GM19372 (cell line): ENCODE data around the gene POU2AF2.
A peak's percentile ranks its signal among the peaks of the same experiment; 100 is the strongest.
"Not testable (repeated sequence)": the region's sequence is repeated elsewhere in the genome, so short reads cannot be mapped to it uniquely, and the experiment has no call there.

Source experiments
- ATAC-seq: cut with Tn5 transposase; IDR thresholded peaks from one replicate; pipeline ENCODE4 v1.9.1; 2021; ENCODE audit warnings: mild to moderate bottlenecking, low read depth, moderate library complexity; ENCODE audit not compliant: unreplicated experiment

Gene POU2AF2

GRCh38 chr11:111245425-111245824 is at the start of gene POU2AF2:
Gene POU2AF2 (plus strand): TSS chr11:111245725. CDS start chr11:111245854, 129 bp downstream.
- ATAC-seq: no peak

- ATAC-seq: no peak
Observed at GRCh38 chr11:111200010-111200534, 45.5 kb upstream of the POU2AF2 start.

- ATAC-seq: no peak
Observed at GRCh38 chr11:111204211-111204610, 41.3 kb upstream of the POU2AF2 start.

- no peak for ATAC-seq
Observed at GRCh38 chr11:111205632-111206385, 39.7 kb upstream of the POU2AF2 start.

GRCh38 chr11:111206472-111206871 is 39.1 kb upstream of the POU2AF2 start:
- ATAC-seq: no peak

GRCh38 chr11:111207213-111207612 is 38.3 kb upstream of the POU2AF2 start:
- ATAC-seq: no peak

- ATAC-seq: no peak
Observed at GRCh38 chr11:111209543-111210355, 35.8 kb upstream of the POU2AF2 start.

GRCh38 chr11:111213256-111213655 is 32.3 kb upstream of the POU2AF2 start:
- no peak for ATAC-seq

GRCh38 chr11:111220721-111221120 is 24.8 kb upstream of the POU2AF2 start:
- no peak for ATAC-seq

- ATAC-seq: no peak
Observed at GRCh38 chr11:111221208-111221607, 24.3 kb upstream of the POU2AF2 start.

- not testable (repeated sequence) for ATAC-seq
Observed at GRCh38 chr11:111221936-111222335, 23.6 kb upstream of the POU2AF2 start.

GRCh38 chr11:111222821-111223455 is 22.6 kb upstream of the POU2AF2 start:
- ATAC-seq: not testable (repeated sequence)

GRCh38 chr11:111225881-111226280 is 19.6 kb upstream of the POU2AF2 start:
- ATAC-seq: no peak

- no peak for ATAC-seq
Observed at GRCh38 chr11:111229604-111230003, 15.9 kb upstream of the POU2AF2 start.

GRCh38 chr11:111230122-111230465 is 15.4 kb upstream of the POU2AF2 start:
- ATAC-seq: peak; percentile 32

GRCh38 chr11:111231836-111232235 is 13.7 kb upstream of the POU2AF2 start:
- no peak for ATAC-seq

- ATAC-seq: no peak
Observed at GRCh38 chr11:111236383-111236782, 9.1 kb upstream of the POU2AF2 start.

- no peak for ATAC-seq
Observed at GRCh38 chr11:111237926-111238325, 7.6 kb upstream of the POU2AF2 start.

GRCh38 chr11:111246956-111247355 is 1.4 kb downstream of the POU2AF2 start:
- no peak for ATAC-seq

- no peak for ATAC-seq
Observed at GRCh38 chr11:111250936-111251335, 5.4 kb downstream of the POU2AF2 start.

- no peak for ATAC-seq
Observed at GRCh38 chr11:111253131-111253530, 7.6 kb downstream of the POU2AF2 start.
